NB4 (cell line): ENCODE data around the gene SDF2.

ENCODE experiments used
- MYC ChIP-seq: IDR thresholded peaks from 2 replicates; pipeline ENCODE4 v1.6.1; 2011; ENCODE audit warnings: low read depth, low read length
- POLR2A ChIP-seq: IDR thresholded peaks from 2 replicates; pipeline ENCODE4 v1.6.1; 2011; ENCODE audit warnings: mild to moderate bottlenecking; ENCODE audit not compliant: insufficient read length; ENCODE audit errors: extremely low read depth
- TF ChIP-seq, protein P1 (sequence below): IDR thresholded peaks from one replicate; pipeline ENCODE4 v1.5.1; 2012; ENCODE audit warnings: low read depth, low read length
- TF ChIP-seq, protein P2 (sequence below): IDR thresholded peaks from 2 replicates; pipeline ENCODE4 v1.6.1; 2011; ENCODE audit warnings: low read depth, low read length

DNA sequence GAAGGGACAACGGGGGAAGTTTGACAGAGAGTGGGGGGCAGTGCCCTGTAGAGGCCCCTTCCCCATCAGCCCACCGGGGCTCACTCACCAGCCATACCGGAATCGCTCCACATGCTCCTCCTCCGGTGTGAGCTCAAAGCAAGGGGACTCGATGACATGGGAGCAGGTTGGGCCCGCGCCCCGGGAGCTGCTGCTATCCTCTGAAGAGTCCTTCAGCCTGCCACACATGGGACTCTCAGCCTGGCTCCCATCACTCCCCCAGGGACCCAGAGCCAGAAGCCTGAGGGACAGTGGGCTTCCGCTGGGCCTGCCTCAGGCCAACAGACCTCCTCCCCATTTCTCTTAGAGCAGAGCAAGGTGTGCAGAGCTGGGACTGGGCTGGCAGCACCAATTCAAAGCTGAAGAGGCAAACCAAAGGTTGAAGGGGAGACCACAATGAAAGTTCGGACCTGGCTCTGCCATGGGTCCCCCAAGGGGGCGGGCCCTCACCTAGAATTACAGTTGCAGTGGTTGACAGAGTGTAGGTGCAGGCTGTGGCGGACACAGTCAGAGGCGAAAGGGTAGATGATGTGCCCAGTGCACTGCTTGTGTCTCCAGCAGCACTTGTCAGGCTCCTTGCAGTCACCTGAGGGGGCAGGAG is 42.6 kb upstream of the SDF2 start:
- TF ChIP-seq MYC (no peak), POLR2A (no peak)
- TF ChIP-seq, protein P1, sequence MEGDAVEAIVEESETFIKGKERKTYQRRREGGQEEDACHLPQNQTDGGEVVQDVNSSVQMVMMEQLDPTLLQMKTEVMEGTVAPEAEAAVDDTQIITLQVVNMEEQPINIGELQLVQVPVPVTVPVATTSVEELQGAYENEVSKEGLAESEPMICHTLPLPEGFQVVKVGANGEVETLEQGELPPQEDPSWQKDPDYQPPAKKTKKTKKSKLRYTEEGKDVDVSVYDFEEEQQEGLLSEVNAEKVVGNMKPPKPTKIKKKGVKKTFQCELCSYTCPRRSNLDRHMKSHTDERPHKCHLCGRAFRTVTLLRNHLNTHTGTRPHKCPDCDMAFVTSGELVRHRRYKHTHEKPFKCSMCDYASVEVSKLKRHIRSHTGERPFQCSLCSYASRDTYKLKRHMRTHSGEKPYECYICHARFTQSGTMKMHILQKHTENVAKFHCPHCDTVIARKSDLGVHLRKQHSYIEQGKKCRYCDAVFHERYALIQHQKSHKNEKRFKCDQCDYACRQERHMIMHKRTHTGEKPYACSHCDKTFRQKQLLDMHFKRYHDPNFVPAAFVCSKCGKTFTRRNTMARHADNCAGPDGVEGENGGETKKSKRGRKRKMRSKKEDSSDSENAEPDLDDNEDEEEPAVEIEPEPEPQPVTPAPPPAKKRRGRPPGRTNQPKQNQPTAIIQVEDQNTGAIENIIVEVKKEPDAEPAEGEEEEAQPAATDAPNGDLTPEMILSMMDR = no peak
- TF ChIP-seq, protein P2, sequence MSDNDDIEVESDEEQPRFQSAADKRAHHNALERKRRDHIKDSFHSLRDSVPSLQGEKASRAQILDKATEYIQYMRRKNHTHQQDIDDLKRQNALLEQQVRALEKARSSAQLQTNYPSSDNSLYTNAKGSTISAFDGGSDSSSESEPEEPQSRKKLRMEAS = no peak
